ENCODE data around the gene ARL2.

ARL2 gene

GRCh38 chr11:65008016-65008415 lies 5.9 kb upstream of the ARL2 start:
- no peak overlapping the region for H3K4me3 ChIP-seq (ENCODE audit: low read depth, low read length)
- DNase-seq (ENCODE audit: low read depth) = no peak
- no peak for TF ChIP-seq CTCF (IDR thresholded peaks at IDR 0.05; ENCODE audit: insufficient read depth, low read depth, low read length, missing control alignments)

DNA sequence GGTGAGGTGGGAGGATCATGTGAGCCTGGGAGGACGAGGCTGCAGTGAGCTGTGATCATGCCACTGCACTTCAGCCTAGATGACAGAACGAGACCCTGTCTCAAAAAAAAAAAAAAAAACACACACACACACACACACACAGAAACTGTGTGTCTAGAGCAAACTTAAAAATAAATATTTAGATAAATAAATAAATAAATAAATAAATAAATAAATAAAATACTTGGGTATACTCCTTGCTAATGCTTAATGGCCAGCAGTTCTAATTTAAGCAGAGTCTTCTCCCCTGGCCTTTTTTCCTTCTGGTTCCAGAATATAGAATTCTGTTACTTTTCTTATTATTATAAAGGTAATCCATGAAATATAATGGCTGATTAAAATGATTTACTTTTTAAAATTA lies 5.1 kb upstream of the ARL2 start:
- TF ChIP-seq CTCF (IDR thresholded peaks at IDR 0.05; ENCODE audit: insufficient read depth, low read depth, low read length, missing control alignments) = no peak
- H3K4me3 ChIP-seq (ENCODE audit: low read depth, low read length) = no peak overlapping the region
- DNase-seq (ENCODE audit: low read depth) = no peak

DNA sequence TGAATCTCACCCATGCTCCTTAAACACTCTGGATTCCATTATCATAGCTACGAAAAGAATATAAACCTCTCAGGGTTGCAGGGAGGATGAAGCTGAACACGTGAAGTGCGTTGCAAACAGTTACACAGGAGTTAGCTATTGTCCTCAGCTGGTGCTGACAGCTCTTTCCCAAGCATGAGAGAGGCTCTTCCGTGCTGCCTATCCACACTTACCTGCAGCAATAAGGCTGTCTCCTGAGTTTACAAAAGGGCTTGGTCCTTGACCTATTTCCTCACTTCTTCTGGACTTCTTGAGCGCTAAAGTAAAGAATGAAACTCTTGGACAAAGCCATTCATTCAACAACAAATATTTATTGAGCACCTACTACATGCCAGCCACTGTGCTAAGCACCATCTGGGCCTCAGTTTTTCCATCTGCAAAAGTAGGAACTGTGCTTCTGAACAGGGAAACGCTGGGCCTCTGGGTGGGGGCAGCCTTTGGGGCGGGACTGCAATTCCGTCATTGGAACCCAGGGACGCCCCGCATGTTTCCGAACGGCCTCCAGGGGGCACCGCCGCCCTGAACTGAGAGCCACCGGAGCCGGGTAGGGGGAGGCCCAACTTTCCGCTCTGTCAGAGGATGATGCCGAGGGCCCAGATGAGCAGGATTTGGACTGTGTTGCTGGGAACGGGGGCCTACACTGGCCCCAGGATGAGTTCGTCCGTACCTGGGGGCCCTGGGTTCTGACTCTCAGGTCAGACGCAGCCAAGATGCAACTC lies 651 bp upstream of the ARL2 start:
- peak; percentile 81 for TF ChIP-seq CTCF (IDR thresholded peaks at IDR 0.05; ENCODE audit: insufficient read depth, low read depth, low read length, missing control alignments)
- H3K4me3 ChIP-seq (ENCODE audit: low read depth, low read length) = peak overlapping the region; percentile 75
- DNase-seq (ENCODE audit: low read depth) = peak; percentile 93

GRCh38 chr11:65014726-65015227 lies 817 bp downstream of the ARL2 start:
- DNase-seq (ENCODE audit: low read depth) = no peak
- H3K4me3 ChIP-seq (ENCODE audit: low read depth, low read length) = peak overlapping the region; percentile 75
- TF ChIP-seq CTCF (IDR thresholded peaks at IDR 0.05; ENCODE audit: insufficient read depth, low read depth, low read length, missing control alignments) = no peak

- DNase-seq (ENCODE audit: low read depth) = peak; percentile 35
- no peak overlapping the region for H3K4me3 ChIP-seq (ENCODE audit: low read depth, low read length)
- TF ChIP-seq CTCF (IDR thresholded peaks at IDR 0.05; ENCODE audit: insufficient read depth, low read depth, low read length, missing control alignments) = no peak
Observed at GRCh38 chr11:65016705-65017104, 2.7 kb downstream of the ARL2 start.

- DNase-seq (ENCODE audit: low read depth) = no peak
- H3K4me3 ChIP-seq (ENCODE audit: low read depth, low read length) = no peak overlapping the region
- no peak for TF ChIP-seq CTCF (IDR thresholded peaks at IDR 0.05; ENCODE audit: insufficient read depth, low read depth, low read length, missing control alignments)
Observed at GRCh38 chr11:65017937-65018336, 4.0 kb downstream of the ARL2 start.

GRCh38 chr11:65019824-65020223 lies 5.9 kb downstream of the ARL2 start:
- no peak for DNase-seq (ENCODE audit: low read depth)
- H3K4me3 ChIP-seq (ENCODE audit: low read depth, low read length) = no peak overlapping the region
- no peak for TF ChIP-seq CTCF (IDR thresholded peaks at IDR 0.05; ENCODE audit: insufficient read depth, low read depth, low read length, missing control alignments)

All from GM12865 (cell line).